SK-N-SH treated with all-trans-retinoic acid at 6 μM for 48 hours (cell line): ENCODE data around the gene CERT1.

Experiments
- PATZ1 ChIP-seq: fragments of 250-450 bp; sonication (Bioruptor Pico); IDR thresholded peaks from 2 replicates; pipeline ENCODE4 v1.8.0; 2020; ENCODE audit warnings: mild to moderate bottlenecking, moderate library complexity, borderline replicate concordance
- RARB ChIP-seq: fragments of 250-450 bp; sonication (Bioruptor Pico); IDR thresholded peaks from 2 replicates; pipeline ENCODE4 v1.8.0; 2021; ENCODE audit warnings: mild to moderate bottlenecking, moderate library complexity
- TCF4 ChIP-seq: fragments of 250-450 bp; sonication (Bioruptor Pico); IDR thresholded peaks from 2 replicates; pipeline ENCODE4 v1.8.0; 2021; ENCODE audit warnings: mild to moderate bottlenecking, moderate library complexity, borderline replicate concordance
- TSHZ2 ChIP-seq: fragments of 250-450 bp; sonication (Bioruptor Pico); IDR thresholded peaks from 2 replicates; pipeline ENCODE4 v1.5.0; 2020; ENCODE audit warnings: mild to moderate bottlenecking, moderate library complexity
- ZFP30 ChIP-seq: fragments of 450-650 bp; formaldehyde crosslinking; IDR thresholded peaks from 2 replicates; pipeline ENCODE4 v1.5.0; 2022; ENCODE audit warnings: mild to moderate bottlenecking, moderate library complexity
- ZNF70 ChIP-seq: fragments of 450-650 bp; formaldehyde crosslinking; IDR thresholded peaks from 2 replicates; pipeline ENCODE4 v1.5.0; 2020; ENCODE audit warnings: mild to moderate bottlenecking, moderate library complexity

GRCh38 chr5:75523275-75523674, 11.8 kb upstream of the CERT1 start:
- no peak for TF ChIP-seq PATZ1 (CRISPR knock-in tag)
- TF ChIP-seq TCF4 (CRISPR knock-in tag): no peak
- no peak for TF ChIP-seq ZNF70 (CRISPR knock-in tag)
- no peak for TF ChIP-seq RARB (CRISPR knock-in tag)
- no peak for TF ChIP-seq TSHZ2 (CRISPR knock-in tag)
- no peak for TF ChIP-seq ZFP30
